GM21390 (cell line): ENCODE measurements around the gene TARS2.
A peak's percentile ranks its signal among the peaks of the same experiment; 100 is the strongest.

Source experiments
- ATAC-seq: cut with Tn5 transposase; IDR thresholded peaks from one replicate; pipeline ENCODE4 v1.9.1; 2021; ENCODE audit not compliant: unreplicated experiment

TARS2 gene

GRCh38 chr1:150507912-150508864 lies 21.0 kb downstream of the TARS2 start, which contains the start of gene ECM1:
ECM1 (plus strand) TSS chr1:150508109; CDS start chr1:150508210, 101 bp downstream.
- no peak for ATAC-seq

DNA sequence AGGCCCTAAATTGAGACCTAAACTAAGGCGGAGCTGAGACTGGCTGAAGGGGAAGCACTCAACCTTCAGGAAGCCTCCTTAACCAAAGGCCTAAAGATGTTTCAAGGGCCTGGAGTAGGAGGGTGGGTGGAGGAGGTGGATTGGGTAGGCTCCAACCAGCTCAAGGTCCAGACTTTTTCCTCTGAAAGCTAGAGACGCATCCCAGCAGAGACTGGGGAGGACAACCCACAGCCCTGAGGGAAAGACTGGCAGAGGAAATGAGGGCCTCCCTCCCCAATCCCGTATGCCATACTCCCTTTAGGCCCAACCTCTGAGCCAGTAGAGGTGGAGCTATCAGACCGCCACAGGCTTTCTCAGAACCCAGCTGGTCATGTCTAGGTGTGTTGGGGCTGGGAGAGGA lies 21.8 kb downstream of the TARS2 start:
- ATAC-seq: no peak

DNA sequence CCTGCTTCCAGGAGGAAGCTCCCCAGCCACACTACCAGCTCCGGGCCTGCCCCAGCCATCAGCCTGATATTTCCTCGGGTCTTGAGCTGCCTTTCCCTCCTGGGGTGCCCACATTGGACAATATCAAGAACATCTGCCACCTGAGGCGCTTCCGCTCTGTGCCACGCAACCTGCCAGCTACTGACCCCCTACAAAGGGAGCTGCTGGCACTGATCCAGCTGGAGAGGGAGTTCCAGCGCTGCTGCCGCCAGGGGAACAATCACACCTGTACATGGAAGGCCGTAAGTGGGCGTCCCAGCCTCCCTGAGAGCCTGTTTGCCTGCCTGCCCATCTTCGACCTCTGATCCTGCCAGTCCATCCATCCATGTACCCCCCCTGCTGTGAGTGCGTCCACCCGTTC lies 24.3 kb downstream of the TARS2 start:
- ATAC-seq: no peak

GRCh38 chr1:150511985-150512660 lies 24.9 kb downstream of the TARS2 start:
- no peak for ATAC-seq

DNA sequence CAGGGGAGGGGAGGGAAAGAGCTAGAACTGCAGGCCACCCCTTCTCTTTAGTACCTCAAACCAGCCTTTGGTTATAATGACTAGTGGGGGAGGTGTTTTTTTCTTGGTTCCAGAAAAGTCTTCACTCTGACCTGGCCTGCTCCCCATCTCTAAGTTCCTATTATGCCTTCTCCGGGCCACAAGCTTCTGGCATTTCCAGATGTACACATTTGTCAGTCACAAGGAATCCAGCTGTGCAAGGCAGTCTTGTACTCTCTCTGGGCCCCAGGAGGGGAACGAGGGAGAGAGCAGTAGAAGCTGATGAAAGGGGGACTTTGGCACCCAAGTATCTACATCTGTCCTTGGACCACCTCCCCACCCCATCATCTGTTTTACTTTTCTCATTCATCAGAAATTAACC lies 25.6 kb downstream of the TARS2 start:
- no peak for ATAC-seq

GRCh38 chr1:150513351-150513791 lies 26.2 kb downstream of the TARS2 start:
- ATAC-seq: no peak

GRCh38 chr1:150514260-150514659 lies 27.0 kb downstream of the TARS2 start:
- ATAC-seq: no peak

GRCh38 chr1:150514913-150515327 lies 27.7 kb downstream of the TARS2 start:
- ATAC-seq: no peak

GRCh38 chr1:150515328-150516049 lies 28.3 kb downstream of the TARS2 start, which contains the start of gene FALEC:
FALEC (plus strand) TSS chr1:150515752.
- peak; percentile 94 for ATAC-seq

DNA sequence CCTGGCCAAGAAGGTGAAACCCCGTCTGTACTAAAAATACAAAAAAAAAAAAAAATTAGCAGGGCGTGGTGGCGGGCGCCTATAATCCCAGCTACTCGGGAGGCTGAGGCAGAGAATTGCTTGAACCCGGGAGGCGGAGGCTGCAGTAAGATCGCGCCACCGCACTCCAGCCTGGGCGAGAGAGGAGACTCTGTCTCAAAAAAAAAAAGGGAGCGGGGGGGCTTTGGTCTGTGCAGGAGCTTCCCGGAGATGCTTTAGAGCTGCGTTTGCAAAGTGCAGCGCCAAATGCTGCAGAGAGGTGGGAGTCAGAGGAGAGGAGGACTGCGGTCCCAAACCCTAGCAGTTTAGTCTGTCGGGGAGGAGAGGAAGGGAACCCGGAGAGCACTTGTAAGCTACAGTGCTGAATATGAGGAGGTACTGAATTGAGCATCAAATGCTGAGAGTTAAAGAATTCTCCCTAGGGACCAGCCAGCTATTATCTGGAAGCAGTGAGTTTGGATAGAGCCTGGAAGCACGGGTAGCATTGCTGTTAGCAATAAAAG lies 28.9 kb downstream of the TARS2 start:
- no peak for ATAC-seq

DNA sequence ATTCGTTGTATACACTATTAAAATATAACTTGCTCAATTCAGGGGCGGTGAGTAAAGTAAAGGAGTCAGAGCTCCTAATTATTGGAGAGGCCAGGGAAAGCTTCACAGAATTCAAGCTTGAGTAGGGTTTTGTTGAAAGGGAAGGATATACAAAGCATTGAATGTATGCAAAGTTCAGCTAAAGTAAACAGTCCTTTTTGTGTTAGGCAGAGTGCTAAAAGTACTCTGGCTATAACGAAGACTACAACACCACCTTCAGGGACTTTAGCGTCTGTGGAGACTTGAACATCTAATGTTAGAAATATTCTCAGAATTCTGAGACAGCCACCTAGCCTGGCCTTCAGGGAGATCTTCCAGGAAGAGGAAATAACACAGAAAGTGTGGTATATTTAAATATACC lies 29.4 kb downstream of the TARS2 start:
- no peak for ATAC-seq

DNA sequence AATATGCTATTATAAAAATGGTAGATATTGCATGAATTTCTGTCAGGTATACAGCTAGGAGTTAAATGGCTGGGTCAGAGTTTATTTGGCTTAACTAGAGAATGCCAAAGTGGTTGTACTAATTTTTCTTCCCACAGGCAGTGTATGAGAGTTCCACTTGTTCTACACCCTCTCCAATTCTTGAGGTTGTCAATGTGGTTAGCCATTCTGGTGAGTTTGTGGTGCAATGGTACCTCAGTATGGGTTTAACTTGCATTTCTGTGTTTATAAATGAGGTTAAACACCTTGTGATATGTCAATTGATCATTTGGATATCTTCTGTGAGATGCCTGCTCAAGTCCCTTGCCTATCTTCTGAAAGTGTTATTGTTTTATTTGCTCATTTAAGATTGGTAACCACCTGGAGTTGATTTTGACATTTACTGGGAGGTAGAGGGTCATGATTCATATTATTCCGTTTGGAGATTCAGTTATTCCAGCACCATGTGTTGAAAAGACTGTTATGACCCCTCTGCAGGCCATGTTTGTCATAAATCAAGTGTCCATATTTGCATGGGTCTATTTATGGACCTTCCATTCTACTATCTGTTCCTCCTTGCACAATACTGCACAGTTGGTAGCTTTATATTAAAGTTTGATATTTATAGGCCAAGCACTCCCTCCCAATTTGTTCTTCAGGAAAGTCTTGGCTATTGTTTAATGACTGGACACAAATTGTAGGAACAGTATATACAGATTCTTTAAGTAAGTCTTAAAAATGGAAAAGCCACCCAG lies 34.2 kb downstream of the TARS2 start:
- ATAC-seq: no peak

DNA sequence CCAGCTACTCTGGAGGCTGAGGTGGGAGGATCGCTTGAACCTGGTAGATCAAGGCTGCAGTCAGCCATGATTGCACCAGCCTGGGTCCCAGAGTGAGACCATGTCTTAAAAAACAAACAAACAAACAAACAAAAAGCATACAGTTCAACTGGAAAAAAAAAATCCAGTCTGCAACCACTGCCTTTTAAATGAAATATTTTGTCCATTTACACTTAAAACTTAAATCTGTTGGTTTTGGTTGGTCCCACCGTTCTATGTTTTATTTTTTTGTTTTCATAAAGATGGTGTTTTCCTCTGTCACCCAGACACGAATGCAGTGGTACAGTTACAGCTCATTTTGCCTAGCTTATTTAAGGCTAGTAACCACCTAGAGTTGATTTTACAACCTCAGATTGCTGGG lies 38.1 kb downstream of the TARS2 start:
- ATAC-seq: no peak

DNA sequence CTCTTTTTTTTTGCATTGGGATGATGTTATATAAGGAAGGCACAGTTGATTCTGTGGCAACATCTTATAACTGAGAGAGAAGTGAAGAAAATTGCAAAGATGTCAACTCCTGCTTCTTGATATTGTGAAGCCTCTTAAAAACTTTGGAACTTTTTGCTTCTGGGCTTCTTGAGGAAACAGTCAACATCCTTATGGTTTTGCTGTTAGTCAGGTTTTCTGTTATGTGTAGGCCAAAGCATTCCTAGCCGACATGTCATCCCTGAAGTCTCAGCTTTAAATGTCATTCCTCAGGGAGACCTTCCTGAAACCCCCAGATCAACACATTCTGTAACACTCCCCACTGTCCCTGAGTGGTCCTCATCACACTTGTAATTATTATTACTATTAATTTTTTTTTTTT lies 41.0 kb downstream of the TARS2 start:
- no peak for ATAC-seq

DNA sequence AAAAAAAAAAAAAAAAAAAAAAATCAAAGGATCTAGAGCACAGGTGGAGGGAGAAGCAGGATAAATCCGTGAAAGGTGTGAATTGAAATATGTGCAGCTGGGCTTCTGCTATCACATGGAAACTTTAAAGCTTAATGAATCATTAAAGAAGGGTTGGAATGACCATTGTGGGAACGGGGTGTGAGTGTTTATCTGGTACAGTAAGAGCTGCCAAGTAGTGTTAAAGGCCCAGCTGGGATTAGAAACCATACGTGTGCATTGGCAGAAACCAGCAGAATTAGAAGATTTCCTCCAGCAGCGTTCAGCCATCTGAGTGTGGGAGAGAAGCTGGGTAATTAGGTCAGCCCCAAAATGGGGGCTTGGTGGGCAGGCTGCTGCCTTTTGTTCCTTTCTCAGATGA lies 41.8 kb downstream of the TARS2 start:
- ATAC-seq: no peak

DNA sequence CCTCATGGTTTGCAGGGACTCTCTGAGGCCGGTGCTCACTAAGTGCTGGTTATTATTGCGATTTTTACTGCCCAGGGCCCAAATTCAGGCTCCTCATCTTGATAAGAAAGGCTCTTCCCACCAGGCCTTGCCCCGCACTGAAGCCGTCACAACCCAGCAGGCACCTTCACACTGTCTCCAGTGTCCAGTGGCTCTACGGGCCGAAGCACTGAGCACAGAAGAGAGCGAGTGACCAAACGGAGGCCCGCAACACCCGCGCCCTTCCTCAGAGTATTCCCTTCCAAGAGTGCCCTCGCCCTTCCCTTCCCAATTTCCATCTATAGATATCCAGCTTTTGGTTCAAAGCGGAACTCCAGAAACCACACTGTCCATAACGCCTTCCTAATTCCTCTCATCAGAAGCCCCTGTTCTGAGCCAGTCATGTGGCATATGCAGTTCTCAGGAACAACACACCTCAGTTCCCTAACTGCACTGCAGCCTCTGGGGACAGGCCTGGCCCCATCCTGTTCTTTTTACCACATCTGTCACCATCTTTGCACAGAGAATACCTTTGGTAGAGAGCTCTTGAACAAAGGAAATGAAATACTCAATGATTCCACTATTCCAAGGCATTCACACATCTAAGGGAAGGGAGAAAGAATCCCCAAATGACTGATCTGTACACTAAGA lies 43.4 kb downstream of the TARS2 start:
- ATAC-seq: no peak

- ATAC-seq: no peak
These were observed 45.6 kb downstream of the TARS2 start for GRCh38 chr1:150532860-150533259.

DNA sequence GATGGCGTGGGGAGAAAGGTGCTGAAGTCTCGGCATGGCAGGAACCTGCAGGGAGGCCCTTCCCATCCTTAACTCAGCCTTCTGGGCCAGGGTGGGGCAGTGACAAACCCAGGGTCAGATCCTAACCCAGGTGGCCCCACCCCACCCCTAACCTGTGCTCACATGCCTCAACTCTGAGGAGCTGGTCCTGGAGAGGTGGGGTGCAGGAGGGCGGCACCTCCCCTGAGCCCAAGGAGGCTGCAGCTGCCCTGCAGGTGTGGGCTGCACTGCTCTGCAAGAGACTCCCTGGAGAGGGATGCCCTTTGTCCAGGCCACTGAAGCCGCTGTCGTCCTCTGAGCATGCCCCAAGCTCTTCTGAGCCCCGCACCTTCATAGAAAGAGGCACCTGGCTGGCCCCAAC lies 46.8 kb downstream of the TARS2 start:
- no peak for ATAC-seq

GRCh38 chr1:150535511-150536287 lies 48.5 kb downstream of the TARS2 start:
- no peak for ATAC-seq
